Kasumi-1 (cell line): ENCODE measurements around the gene OXNAD1.

Source experiments
- DNase-seq, 2 experiments: peaks; one replicate each; lab custom pipeline; 2025; lab: John Stamatoyannopoulos, UW

OXNAD1 gene, protein sequence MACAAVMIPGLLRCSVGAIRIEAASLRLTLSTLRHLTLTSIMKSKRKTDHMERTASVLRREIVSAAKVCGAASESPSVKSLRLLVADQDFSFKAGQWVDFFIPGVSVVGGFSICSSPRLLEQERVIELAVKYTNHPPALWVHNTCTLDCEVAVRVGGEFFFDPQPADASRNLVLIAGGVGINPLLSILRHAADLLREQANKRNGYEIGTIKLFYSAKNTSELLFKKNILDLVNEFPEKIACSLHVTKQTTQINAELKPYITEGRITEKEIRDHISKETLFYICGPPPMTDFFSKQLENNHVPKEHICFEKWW

DNA sequence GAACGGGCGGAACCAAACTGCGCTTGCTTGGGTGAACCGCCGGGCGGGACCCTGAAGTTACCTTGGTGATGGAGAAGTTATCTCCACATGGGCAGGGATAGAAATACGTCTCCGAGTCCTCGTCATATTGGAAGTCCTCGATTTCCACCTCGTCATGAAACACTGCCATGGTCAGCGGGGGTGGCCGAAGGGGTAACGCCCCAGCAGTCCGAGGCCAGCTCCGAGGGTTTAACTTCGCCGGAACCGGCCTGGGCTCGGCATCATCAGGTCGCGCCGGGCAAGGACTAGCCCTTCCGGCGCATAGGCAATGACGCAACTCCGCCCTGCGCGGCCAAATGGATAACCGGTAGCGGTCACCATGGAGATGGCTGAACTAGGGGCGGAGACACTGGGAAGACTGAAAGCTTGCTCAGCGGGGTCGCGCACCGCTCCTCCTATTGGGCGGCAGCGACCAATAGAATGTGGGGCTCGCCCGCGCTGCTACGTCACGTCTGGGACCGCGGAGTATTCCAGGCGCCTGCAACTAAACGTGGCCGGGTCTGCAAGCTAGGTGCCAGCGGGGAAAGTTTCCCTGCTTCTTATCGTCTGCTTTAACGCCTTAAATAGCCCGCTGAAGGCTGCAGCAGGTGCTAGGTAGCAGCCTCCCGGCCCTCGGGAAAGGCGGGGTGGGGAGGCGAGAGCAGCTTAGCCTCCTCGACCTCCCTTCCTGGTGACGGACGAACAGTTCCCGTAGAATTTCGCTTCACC is at the start of gene OXNAD1, which contains the start of gene DPH3:
OXNAD1 (plus strand) TSS at position 505 of the 747 bp plus-strand sequence. CDS start 5,741 bp downstream, outside the sequence.
DPH3 (minus strand) TSS at position 236 of the 747 bp plus-strand sequence; CDS start at position 169, 67 bp downstream.
- DNase-seq, result peak; percentile 98 to 99

DNA sequence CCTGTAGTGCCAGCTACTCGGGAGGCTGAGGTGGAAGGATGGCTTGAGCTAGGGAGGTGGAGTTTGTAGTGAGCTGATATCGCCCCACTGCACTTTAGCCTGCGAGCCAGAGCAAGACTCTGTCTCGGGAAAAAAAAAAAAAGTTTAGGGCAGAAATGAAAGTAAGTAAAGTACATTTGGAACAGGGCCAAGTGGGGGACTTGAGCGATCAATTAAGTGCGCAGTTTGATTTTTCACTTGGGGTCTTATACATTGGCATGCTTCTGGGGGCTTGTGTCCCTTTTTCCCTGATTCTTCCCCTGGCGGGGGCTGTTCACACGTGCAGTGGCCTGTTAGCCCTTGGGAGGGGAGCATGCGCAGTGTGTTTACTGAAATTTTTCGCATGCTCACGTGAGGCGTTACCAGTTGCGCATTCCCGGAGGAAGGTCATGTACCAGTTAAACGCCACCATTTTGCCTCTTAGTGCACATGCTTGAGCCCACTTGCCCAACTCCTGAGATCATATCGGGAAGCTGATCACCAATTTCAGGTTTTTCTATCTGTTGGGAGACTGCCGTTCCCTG is 48.6 kb upstream of the OXNAD1 start:
- DNase-seq, result no peak

DNA sequence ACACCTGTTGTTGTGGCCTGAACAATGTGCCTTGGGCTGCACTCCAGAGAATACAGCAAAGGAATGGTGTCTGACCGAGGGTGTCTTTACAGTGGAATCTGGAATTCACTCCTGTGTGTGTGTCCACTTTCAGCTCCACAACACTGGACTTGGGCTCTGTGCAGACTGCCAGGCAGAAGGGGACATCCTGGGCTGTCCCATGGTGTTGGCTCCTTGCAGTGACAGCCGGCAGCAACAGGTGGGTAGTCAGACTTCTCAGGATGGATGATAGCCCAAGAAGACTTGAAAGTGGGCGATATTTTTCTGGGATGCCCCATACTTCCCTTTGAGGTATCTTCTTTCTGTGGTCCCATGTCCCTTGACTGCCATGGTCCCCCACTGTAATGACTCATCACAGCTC is 45.2 kb upstream of the OXNAD1 start:
- no peak for DNase-seq

DNA sequence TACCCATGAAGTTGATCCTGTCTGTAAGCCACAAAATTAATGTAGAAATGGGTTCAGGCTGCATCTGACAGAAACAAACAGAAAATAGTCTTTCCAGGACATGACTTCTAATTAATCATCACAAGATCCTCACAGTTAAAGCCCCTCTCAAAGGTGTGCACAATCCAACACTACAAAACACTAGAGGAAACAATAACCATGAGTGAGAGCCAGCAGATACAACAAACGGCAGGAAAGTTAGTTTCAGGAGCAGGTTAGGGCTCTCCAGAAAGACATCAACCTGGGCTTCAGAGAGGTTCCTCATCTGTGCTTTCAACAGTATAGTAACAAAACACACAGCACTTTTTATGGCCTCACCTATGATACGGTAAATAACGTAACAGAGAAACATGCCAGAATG is 43.0 kb upstream of the OXNAD1 start:
- DNase-seq, result no peak

DNA sequence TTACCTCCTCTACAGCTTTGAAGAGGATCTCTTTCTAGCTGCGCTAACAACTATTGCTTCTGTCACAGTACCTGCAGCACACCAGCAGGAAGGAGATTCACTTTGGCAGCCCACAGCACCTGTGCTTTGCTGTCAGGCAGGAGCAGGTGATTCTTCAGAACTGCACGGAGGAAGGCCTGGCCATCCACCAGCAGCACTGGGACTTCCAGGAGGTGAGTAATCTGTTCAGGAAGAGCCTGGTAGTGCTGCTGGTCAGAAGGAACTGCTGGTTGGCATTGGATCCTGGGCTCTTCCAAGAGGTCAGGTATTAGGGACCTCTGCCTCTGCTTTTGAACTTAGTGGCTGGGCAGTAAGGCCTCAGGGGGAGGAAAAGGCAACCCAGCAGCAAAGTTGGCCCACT is 42.5 kb upstream of the OXNAD1 start:
- no peak for DNase-seq

DNA sequence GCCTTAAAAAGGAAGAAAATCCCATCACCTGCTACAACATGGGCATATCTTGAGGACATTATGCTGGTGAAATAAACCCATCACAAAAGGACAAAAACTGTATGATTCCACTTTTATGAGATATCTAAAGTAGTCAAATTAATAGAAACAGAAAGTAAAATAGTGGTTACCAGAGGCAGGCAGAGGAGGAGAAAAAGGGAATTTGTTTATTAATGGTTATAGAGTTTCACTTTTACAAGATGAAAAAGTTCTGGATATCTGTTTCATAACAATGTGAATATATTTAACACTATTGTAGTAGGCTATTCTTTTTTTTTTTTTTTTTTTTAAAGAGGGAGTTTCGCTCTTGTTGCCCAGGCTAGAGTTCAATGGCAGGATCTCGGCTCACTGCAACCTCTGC is 40.7 kb upstream of the OXNAD1 start:
- no peak for DNase-seq

DNA sequence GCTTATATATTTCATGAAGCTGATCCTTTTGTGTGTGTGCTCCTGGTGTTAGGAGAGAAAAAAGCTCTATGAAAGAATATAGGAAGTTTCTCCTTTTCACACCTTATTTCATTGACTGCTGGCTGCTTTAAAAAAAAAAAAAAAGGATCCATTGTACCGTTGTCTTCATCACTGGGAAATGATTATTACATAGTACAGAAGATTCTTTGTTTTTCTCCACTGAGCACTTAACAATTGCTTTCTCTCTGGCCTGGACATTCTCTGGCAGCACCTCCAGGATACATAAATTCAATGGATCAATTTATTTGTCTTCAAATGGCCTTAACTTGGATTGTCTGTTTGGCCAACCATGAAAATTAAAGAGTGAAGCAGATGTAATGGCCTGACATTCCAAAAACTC is 37.4 kb upstream of the OXNAD1 start:
- DNase-seq, result no peak

DNA sequence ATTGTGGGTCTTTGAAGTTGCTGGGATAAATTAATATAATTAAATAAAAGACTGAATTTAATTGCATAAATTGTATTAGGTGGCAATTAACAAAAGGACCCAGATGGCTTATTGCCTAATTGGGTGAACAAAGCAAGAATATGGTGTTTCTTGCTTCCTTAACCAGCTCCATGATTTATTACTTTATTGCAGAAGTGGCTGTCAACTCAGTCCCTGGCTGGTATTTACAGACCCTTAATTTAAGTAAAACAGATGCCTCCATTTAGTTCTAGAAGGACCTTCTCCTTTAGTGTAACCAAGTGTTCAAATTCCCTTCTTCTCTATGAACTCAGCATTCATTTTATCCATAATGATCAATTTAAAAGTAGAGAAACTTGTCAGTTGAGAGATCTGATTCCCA is 35.3 kb upstream of the OXNAD1 start:
- DNase-seq, result no peak

DNA sequence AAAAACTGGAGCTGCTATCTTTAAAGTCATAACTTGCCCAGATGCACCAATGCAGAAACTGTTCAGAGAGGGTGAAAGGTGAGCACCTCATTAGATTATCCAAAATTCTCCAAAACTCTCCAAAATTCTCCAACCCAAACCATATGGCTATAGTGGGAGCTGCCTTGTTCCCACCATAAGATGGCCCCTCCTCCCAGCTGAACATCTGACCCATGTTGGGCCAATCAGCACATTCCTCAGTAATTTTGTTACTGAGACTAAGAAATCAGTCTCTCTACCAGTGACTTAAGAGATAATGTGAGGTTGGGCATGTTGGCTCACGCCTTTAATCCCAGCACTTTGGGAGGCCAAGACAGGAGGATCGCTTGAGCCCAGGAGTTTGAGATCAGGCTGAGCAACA is 33.0 kb upstream of the OXNAD1 start:
- no peak for DNase-seq

DNA sequence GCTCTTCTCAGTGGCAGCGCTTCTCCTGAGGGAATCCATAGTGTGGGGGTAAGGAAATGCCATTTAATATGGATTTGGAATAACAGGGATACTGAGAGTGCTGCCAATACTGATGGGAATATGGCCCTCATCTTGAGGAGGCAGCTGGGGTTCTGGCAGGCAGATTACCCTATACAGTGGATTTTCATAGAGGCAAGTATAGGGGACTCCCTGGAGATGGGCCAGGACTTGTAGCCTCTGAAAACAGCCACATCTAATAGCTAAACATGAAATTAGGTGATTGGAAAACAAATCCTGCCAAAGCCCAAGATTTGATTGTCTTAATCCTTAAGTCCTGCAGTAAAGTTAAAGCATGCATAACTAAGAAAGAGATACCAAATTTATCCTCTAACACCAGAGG is 31.2 kb upstream of the OXNAD1 start:
- DNase-seq, result no peak

DNA sequence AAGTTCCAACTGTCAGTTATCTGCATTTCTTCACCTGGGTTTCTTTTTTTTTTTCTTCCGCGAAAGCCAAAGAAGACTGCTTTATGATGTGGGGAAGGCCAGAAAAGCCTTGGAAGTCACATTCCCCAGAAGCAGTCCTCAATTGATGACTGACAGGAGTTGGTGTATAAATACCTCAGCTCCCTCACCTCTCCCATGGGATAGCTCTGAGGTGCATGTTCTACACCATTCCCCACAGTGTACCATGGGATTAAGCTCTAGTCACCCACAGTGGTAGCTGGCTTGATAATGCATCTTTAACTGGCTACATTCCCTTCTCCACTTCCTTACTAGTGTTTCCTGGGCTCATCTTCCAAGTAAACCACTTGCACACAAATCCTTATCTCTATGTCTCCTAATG is 30.7 kb upstream of the OXNAD1 start:
- DNase-seq, result no peak

DNA sequence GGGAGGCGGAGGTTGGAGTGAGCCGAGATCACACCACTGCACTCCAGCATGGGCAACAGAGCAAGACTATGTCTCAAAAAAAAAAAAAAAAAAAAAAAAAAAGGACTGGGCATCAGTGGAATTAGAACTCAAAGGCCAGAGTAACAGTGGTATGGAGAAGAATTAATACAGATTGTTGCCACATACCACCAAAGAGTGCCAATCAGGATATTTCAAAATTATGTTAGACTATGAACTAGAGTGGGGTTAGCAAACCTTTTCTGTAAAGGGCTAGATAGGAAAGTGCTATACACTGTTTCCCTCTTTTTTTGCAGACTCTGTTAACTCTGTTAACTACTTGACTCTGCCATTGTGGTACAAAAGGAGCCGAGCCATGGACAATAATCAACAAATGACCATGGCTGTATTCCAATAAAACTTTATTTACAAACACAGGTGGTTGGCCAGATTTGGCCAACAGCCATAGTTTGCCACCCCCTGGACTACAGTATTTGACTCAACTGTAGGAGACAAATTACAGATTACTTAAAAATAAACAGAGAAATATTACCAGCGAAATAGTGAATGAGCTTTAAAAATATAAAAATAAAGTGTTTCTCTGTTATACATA is 28.9 kb upstream of the OXNAD1 start:
- no peak for DNase-seq

DNA sequence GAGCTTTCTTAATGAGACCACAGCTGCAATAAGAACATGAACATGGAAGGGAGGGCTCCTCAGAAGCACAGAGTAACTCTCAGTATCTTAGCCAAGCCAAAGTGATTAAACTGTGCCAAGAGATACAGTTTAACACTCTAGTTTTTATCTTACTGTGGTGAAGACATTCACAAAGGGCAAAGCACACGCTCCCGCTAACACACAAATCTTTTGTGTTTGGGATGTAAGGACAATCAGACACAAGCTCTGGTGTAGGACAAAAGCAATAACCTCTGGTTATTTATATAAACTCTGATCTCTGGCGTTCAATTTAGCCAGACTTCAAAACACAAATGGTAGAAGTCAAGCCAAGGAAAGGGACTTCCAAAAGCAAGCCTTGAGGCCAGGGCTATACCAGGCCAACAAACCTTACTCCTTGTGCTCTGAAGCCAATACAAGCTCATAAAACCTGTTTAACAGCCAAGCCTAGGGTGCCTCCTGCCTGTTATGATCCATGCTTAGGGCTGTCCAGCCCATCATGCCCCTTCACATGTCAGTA is 28.1 kb upstream of the OXNAD1 start:
- DNase-seq, result no peak

DNA sequence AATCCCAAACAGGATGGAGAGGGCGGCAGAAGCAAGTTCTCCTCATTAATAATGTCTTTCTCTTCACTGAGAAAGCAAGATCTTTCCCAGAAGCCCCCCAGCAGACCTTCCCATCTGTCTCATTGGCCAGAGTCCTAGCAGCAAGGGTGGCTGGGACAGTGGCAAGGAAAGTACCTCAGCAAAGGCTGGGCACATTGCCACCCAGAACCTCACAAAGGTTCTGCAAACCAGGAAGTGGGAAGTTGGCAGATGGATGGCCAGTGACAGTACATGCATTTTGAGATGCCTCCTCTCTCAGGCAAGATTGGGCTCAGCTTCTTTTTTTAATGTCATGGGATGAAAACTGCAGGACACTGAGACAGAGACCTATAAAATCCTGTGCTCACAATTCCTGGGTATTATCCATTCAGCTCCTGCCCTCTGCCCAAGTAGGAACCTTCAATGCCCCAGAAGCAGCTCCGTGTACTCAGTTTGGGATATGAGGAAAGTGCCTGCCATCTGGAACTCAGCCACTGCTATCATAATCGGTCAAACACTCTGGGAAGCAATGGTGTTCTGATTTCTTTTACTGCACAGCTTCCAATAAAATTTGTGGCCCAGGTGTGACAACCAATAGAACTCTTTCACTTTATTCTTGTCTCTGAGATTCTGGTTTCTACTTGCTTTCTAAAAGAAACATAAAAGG is 25.8 kb upstream of the OXNAD1 start:
- no peak for DNase-seq

DNA sequence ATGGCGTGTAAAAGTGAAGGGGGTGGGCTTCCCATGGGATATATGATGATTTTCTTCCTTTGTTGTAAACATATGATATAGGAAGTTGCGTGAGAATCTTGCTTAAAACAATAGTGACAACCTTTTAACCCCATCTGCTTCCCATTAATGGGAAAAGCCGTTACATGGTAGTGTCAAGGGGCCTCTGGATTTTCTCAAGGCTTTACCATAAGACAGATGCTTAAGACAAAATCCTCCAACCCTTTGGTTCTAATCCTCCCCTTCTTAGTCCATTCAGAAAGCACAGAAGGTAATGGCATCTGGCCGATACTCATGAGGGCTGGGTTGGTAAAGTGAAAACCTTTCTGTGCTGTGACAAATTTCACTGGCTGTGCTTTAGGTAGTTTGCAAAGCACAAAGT is 25.2 kb upstream of the OXNAD1 start:
- no peak for DNase-seq

DNA sequence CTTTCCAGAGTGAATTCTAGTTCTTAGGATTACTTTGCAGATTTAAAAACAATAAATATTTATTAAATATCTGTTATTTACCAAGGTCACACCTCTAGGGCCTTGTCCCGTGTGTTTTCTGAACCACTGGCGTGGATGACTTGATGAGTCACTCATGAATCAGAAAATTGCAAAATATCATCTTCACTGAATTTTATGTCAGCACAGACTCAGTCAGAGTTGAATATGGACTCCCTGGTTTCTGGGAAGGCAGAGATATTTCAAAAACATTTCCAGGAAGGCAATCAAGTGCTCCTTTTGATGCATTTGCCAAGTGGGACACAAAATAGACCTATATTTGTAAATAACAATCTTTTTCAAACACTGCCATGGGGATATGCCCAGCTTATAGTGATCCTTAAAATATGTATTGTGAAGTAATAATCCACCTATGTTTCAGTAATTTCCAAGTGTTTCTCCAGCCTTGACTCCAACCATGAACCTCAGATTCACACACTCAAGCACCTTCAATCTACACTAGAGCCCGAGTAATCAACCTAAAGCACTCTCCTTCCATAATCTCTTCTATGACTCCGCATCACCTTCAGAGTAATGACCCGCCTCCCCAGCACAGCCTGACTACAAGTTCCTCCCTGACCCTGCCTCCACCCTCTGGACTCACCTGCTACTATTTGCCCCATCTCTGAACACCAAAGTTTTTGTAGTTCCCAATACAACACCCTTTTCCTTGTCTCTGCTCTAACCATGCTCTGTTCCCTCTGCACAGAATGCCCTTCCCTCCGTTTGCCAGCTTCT is 24.6 kb upstream of the OXNAD1 start:
- DNase-seq, result no peak

DNA sequence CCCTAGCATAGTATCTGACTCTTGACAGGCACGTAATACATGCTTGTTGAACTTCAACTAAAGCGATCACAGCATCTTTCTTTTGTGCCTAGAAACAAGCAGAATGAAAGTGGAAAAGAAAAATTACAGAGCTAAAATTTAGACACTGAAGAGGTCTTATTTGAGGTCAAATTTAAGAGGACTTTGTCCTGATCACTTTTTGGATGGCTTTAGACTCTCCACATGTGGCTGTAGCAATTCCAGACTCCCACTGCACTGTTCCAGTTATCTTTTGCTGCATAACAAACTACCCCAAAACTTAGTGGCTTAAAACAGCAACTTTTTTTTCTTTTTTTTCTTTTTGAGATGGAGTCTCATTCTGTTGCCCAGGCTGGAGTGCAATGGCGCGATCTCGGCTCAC is 23.8 kb upstream of the OXNAD1 start:
- DNase-seq, result no peak

DNA sequence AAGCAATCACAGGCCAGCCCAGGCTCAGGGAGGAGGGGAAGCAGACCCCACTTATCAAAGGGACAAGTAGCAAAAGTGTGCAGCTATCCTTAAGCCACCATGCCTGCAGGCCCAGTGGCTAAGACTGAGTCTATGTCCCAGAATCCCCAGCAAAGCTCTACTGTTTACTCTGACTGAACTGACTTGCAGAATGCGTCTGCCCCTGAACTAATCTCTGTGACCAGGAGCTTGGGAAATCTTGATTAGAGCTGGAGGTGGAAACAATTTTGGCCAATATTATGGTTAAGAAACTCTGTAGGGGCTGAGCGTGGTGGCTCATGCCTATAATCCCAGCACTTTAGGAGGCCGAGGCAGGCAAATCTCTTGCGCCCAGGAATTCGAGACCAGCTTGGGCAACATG is 22.8 kb upstream of the OXNAD1 start:
- no peak for DNase-seq

DNA sequence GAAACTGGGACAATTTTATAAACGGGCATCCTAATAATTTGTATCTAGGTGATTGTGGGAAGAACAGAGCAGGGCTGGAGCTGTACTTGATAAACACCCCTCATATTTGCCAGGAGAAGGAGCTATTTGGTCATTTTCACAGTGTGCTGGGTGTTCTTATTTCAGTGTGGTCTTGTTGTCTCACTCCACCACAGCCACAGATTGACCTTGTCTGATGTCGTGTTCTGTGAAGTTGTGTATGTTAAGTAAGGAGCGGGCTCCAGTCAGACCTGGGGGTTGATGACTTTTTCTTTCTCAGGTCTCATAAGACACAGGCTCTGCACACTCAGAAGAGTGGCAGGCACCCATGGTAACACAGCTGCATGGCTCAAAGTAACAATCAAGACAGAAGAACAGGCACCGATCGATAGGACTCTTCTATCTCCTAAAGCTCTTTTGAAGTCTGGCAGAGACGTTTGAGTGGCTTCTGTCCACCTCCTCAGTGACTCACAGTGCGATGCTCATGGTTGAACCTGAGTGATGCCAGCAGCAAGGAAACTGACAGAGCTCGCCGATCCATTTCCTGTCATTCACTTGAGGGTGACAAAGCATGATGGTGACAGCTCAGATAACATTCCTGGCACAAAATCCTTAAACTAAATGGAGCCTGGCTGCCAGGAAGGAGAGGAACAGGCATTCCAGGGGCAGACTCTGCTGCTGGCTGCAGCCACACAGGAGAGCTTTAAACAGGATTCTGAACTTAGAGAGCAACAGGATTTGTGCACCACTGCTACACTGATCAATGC is 21.1 kb upstream of the OXNAD1 start:
- DNase-seq, result no peak

DNA sequence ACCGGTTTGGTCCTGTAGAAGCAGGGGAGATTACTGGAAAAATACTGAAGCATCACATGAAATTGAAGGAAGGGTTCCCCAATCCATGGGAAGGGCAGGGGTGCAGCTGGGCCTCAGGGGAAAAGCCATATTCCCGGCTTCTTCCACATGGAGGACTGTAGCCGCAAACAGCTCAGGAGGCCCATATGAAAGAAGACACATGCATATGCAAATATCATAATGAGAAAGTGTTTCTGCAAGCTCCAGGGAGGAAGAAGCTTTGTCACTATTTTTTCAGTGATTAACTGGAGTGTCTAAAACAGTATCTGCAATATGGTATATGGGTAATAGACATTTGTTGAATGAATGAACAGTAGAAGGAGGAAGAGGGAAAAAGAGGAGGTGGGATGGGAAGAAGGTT is 19.4 kb upstream of the OXNAD1 start:
- no peak for DNase-seq
